ENCODE data around the gene MYO1C. TPM values are rescaled to one million over a fixed set of nuclear protein-coding genes. Genes with fewer than 3 reads are reported as not detected.
"Not testable (repeated sequence)": the region's sequence is repeated elsewhere in the genome, so short reads cannot be mapped to it uniquely, and the experiment has no call there.

The MYO1C gene
- total and polyA plus RNA-seq, 2 donors (not counting 1 experiment from before 2014, with no cell fraction given): 164 to 190 TPM

DNA sequence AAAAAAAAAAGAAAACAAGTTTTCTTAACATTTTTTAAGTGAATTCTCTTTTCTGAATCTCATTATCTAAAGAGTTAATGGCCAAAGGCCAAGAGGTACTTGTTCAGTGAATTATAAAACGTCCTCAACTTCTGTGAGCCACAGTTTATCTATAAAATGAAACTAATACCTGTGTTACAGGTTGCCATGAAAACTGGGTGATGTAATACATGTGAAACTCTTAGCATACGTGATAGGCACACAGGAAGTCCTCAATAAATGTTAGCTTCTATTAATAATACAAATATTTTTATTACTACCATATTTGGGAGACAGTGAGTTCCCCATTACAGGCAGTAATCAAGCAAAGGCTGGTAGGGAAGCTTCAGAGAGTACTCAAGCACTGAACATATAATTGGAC lies 37.4 kb upstream of the MYO1C start:
- no peak for TF ChIP-seq EZH2 (IDR thresholded peaks at IDR 0.05; ENCODE audit: low read length, missing control alignments)
- TF ChIP-seq, protein P1, sequence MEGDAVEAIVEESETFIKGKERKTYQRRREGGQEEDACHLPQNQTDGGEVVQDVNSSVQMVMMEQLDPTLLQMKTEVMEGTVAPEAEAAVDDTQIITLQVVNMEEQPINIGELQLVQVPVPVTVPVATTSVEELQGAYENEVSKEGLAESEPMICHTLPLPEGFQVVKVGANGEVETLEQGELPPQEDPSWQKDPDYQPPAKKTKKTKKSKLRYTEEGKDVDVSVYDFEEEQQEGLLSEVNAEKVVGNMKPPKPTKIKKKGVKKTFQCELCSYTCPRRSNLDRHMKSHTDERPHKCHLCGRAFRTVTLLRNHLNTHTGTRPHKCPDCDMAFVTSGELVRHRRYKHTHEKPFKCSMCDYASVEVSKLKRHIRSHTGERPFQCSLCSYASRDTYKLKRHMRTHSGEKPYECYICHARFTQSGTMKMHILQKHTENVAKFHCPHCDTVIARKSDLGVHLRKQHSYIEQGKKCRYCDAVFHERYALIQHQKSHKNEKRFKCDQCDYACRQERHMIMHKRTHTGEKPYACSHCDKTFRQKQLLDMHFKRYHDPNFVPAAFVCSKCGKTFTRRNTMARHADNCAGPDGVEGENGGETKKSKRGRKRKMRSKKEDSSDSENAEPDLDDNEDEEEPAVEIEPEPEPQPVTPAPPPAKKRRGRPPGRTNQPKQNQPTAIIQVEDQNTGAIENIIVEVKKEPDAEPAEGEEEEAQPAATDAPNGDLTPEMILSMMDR (conservative IDR thresholded peaks at IDR 0.05 in 1 of 2, IDR thresholded peaks at IDR 0.05 in 1 of 2; ENCODE audit: low read depth in 1 of 2, low read length in 2 of 2): no peak
- Histone ChIP-seq H3K36me3 (ENCODE audit: control insufficient read depth, insufficient read depth, low read length) (peaks cover 12% of the 10 kb centered on the region), H4K20me1 (ENCODE audit: control insufficient read depth, extremely low read depth, insufficient read depth, low read length) (no peaks in the 10 kb centered on the region), H3K79me2 (ENCODE audit: control insufficient read depth, insufficient read depth, low read length) (no peaks in the 10 kb centered on the region), H3K4me2 (ENCODE audit: extremely low read depth, insufficient read depth, low read length) (no peak overlapping the region), H3K27ac (ENCODE audit: insufficient read depth, low read length) (no peak overlapping the region), H2AFZ (ENCODE audit: low read length) (no peak overlapping the region), H3K27me3 (ENCODE audit: control insufficient read depth, insufficient read depth, low read length) (no peaks in the 10 kb centered on the region), H3K4me1 (ENCODE audit: control insufficient read depth, extremely low read depth, insufficient read depth, low read length) (no peaks in the 10 kb centered on the region), H3K9ac (ENCODE audit: insufficient read depth, low read length) (no peak overlapping the region), H3K4me3 (replicated peaks in 1 of 4; ENCODE audit: control extremely low read depth in 1 of 4, insufficient read depth in 1 of 4, low read depth in 3 of 4, low read length in 4 of 4) (no peak overlapping the region), H3K9me3 (ENCODE audit: control insufficient read depth, insufficient read depth, low read depth, low read length) (no peaks in the 10 kb centered on the region)
- DNase-seq (ENCODE audit: low read depth in 2 of 2): no peak

DNA sequence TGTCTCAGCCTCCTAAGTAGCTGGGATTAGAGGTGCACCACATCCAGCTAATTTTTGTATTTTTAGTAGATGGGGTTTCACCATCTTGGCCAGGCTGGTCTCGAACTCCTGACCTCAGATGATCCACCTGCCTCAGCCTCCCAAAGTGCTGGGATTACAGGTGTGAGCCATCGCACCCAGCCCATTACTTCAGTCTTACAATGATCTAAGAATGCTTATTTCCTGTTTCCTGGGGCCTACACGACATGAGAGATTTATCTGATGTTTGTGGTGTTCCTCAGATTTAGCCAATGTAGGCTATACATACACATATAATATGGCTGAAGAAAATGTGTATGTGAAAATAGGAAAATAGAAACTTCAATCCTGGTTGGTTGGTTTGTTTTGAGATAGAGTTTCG lies 34.4 kb upstream of the MYO1C start:
- not testable (repeated sequence) for H3K27ac ChIP-seq (ENCODE audit: insufficient read depth, low read length); H3K4me2 ChIP-seq (ENCODE audit: extremely low read depth, insufficient read depth, low read length); DNase-seq (ENCODE audit: low read depth in 2 of 2); H3K4me1 ChIP-seq (ENCODE audit: control insufficient read depth, extremely low read depth, insufficient read depth, low read length); H3K4me3 ChIP-seq (replicated peaks in 1 of 4; ENCODE audit: control extremely low read depth in 1 of 4, insufficient read depth in 1 of 4, low read depth in 3 of 4, low read length in 4 of 4); H3K27me3 ChIP-seq (ENCODE audit: control insufficient read depth, insufficient read depth, low read length); H4K20me1 ChIP-seq (ENCODE audit: control insufficient read depth, extremely low read depth, insufficient read depth, low read length); H3K9ac ChIP-seq (ENCODE audit: insufficient read depth, low read length); H3K9me3 ChIP-seq (ENCODE audit: control insufficient read depth, insufficient read depth, low read depth, low read length); H3K79me2 ChIP-seq (ENCODE audit: control insufficient read depth, insufficient read depth, low read length); H3K36me3 ChIP-seq (ENCODE audit: control insufficient read depth, insufficient read depth, low read length); H2AFZ ChIP-seq (ENCODE audit: low read length)

DNA sequence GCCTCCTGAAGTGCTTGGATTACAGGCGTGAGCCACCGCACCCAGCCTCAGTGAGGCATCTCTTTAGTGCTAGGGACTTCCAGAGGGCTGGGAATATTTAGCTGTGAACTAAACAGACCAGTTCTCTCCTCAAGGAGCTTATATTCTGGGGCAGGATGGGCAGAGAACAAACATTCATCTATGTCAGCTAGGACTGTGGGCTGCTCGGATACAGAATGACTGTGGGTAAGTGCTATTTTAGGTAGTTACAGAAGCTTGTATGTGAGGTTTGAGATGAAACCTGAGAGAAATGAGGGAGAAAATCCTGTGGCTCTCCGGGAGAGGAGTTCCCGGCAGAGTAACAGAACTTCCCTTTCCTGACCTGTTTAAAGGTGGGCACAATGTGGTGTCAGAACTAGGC lies 30.1 kb upstream of the MYO1C start:
- no peak overlapping the region for H3K27ac ChIP-seq (ENCODE audit: insufficient read depth, low read length)
- TF ChIP-seq, protein P1 (conservative IDR thresholded peaks at IDR 0.05 in 1 of 2, IDR thresholded peaks at IDR 0.05 in 1 of 2; ENCODE audit: low read depth in 1 of 2, low read length in 2 of 2): no peak
- no peak for TF ChIP-seq EZH2 (IDR thresholded peaks at IDR 0.05; ENCODE audit: low read length, missing control alignments)
- H3K79me2 ChIP-seq (ENCODE audit: control insufficient read depth, insufficient read depth, low read length): no peaks in the 10 kb centered on the region
- no peaks in the 10 kb centered on the region for H3K9me3 ChIP-seq (ENCODE audit: control insufficient read depth, insufficient read depth, low read depth, low read length)
- no peak overlapping the region for H3K4me3 ChIP-seq (replicated peaks in 1 of 4; ENCODE audit: control extremely low read depth in 1 of 4, insufficient read depth in 1 of 4, low read depth in 3 of 4, low read length in 4 of 4)
- H3K27me3 ChIP-seq (ENCODE audit: control insufficient read depth, insufficient read depth, low read length): no peaks in the 10 kb centered on the region
- H4K20me1 ChIP-seq (ENCODE audit: control insufficient read depth, extremely low read depth, insufficient read depth, low read length): no peaks in the 10 kb centered on the region
- H3K36me3 ChIP-seq (ENCODE audit: control insufficient read depth, insufficient read depth, low read length): peaks cover 4% of the 10 kb centered on the region
- no peaks in the 10 kb centered on the region for H3K4me1 ChIP-seq (ENCODE audit: control insufficient read depth, extremely low read depth, insufficient read depth, low read length)
- H3K9ac ChIP-seq (ENCODE audit: insufficient read depth, low read length): no peak overlapping the region
- no peak overlapping the region for H3K4me2 ChIP-seq (ENCODE audit: extremely low read depth, insufficient read depth, low read length)
- no peak for DNase-seq (ENCODE audit: low read depth in 2 of 2)
- H2AFZ ChIP-seq (ENCODE audit: low read length): no peak overlapping the region
